H1 (cell line): ENCODE results near the gene KIF13A. TPM values are rescaled to one million over a fixed set of nuclear protein-coding genes. Genes with fewer than 3 reads are reported as not detected.

ENCODE experiments used
- CTCF ChIA-PET: fragments of 300-600 bp; sonication (Branson Sonifier 250); formaldehyde crosslinking; loops from one replicate; lab custom pipeline; 2021; ENCODE audit not compliant: partially characterized antibody; lab: Charles Lee
- POLR2A ChIA-PET: fragments of 300-600 bp; sonication (Branson Sonifier 250); formaldehyde crosslinking; loops from one replicate; lab custom pipeline; 2021; ENCODE audit warnings: inconsistent platforms; ENCODE audit not compliant: partially characterized antibody; lab: Charles Lee
- DNase-seq, 2 experiments: peaks; one replicate each; pipeline versions ENCODE4 v3.0.0 to v3.0.0-alpha.2; 2010 to 2022; ENCODE audit warnings: low spot score in 2 of 2, low read depth in 1 of 2, mixed read lengths in 1 of 2
- FAIRE-seq: peaks from 2 replicates; lab custom pipeline; 2011; peaks lifted over from hg19 to GRCh38; lab: Jason Lieb, UNC
- H2AFZ ChIP-seq: 2 replicates; pipeline ENCODE4 v1.8.1; 2012; ENCODE audit warnings: low read length, inconsistent platforms
- H2AK5ac ChIP-seq: 2 replicates; pipeline ENCODE4 v1.6.1; 2013; ENCODE audit warnings: low read depth, low read length
- H2BK120ac ChIP-seq: replicated peaks from 2 replicates; pipeline ENCODE3; 2013; ENCODE audit warnings: low read depth, low read length, inconsistent platforms
- H2BK12ac ChIP-seq: 2 replicates; pipeline ENCODE4 v1.6.1; 2013; ENCODE audit warnings: low read depth, low read length
- H2BK15ac ChIP-seq: 2 replicates; pipeline ENCODE4 v1.6.1; 2013; ENCODE audit warnings: low read length
- H2BK20ac ChIP-seq: 2 replicates; pipeline ENCODE4 v1.6.1; 2013; ENCODE audit warnings: low read length
- H2BK5ac ChIP-seq: 2 replicates; pipeline ENCODE4 v1.6.1; 2013; ENCODE audit warnings: low read depth, low read length
- H3K14ac ChIP-seq: 2 replicates; pipeline ENCODE4 v1.6.1; 2013; ENCODE audit warnings: inconsistent platforms; ENCODE audit not compliant: insufficient read length
- H3K18ac ChIP-seq: 2 replicates; pipeline ENCODE4 v1.6.1; 2013; ENCODE audit warnings: low read length; ENCODE audit errors: extremely low read depth
- H3K23ac ChIP-seq: 2 replicates; pipeline ENCODE4 v1.6.1; 2013; ENCODE audit warnings: inconsistent platforms; ENCODE audit not compliant: insufficient read length
- H3K23me2 ChIP-seq: 2 replicates; pipeline ENCODE4 v1.6.1; 2013; ENCODE audit warnings: low read depth, low read length
- H3K27ac ChIP-seq: 2 replicates; pipeline ENCODE4 v1.6.1; 2011; ENCODE audit warnings: low read depth, low read length, inconsistent platforms
- H3K27me3 ChIP-seq, 4 experiments: replicated peaks in 1 of 4; 1 replicate in 1 of 4; 2 replicates in 3 of 4; pipeline versions ENCODE4 v1.6.1 to v1.8.1; 2011 to 2013; ENCODE audit warnings: low read length in 3 of 4, mild to moderate bottlenecking in 3 of 4, inconsistent platforms in 2 of 4, mixed read lengths in 2 of 4, moderate library complexity in 1 of 4; ENCODE audit not compliant: control insufficient read depth in 3 of 4, insufficient read depth in 3 of 4; ENCODE audit errors: extremely low read depth in 1 of 4
- H3K36me3 ChIP-seq, 4 experiments: 2 replicates each; pipeline versions ENCODE4 v1.6.1 to v1.8.1; 2011 to 2013; ENCODE audit warnings: mild to moderate bottlenecking in 4 of 4, low read length in 3 of 4, moderate library complexity in 2 of 4, control low read depth in 1 of 4, inconsistent platforms in 1 of 4; ENCODE audit not compliant: insufficient read depth in 4 of 4, control insufficient read depth in 2 of 4
- H3K4ac ChIP-seq: replicated peaks from 2 replicates; pipeline ENCODE3; 2013; ENCODE audit warnings: low read length, low read depth, mixed read lengths, inconsistent platforms; ENCODE audit not compliant: insufficient read length
- H3K4me1 ChIP-seq, 4 experiments: replicated peaks in 1 of 4; 1 replicate in 1 of 4; 2 replicates in 3 of 4; pipeline versions ENCODE4 v1.6.1 to v1.8.1; 2011 to 2013; ENCODE audit warnings: low read length in 3 of 4, inconsistent platforms in 2 of 4, mixed read lengths in 1 of 4; ENCODE audit not compliant: insufficient read depth in 4 of 4, control insufficient read depth in 3 of 4
- H3K4me2 ChIP-seq, 2 experiments: 2 replicates each; pipeline versions ENCODE4 v1.6.1 to v1.8.1; 2011 to 2013; ENCODE audit warnings: low read depth in 2 of 2, low read length in 2 of 2, control low read depth in 1 of 2, inconsistent platforms in 1 of 2, mild to moderate bottlenecking in 1 of 2; ENCODE audit not compliant: insufficient read depth in 1 of 2
- H3K4me3 ChIP-seq, 4 experiments: fragments of 200-600, 300-600 bp in 1 of 4; sonication (generic), shearing (Covaris generic), sonication (Bioruptor Twin) in 1 of 4; 2 replicates each; pipeline versions ENCODE4 v1.5.1 to v1.8.1; 2011 to 2016; ENCODE audit warnings: low read length in 4 of 4, low read depth in 3 of 4, control low read depth in 2 of 4, inconsistent platforms in 2 of 4, mild to moderate bottlenecking in 2 of 4, mixed read lengths in 1 of 4, moderate library complexity in 1 of 4; ENCODE audit not compliant: insufficient read depth in 2 of 4; ENCODE audit errors: extremely low read depth in 1 of 4
- H3K56ac ChIP-seq: replicated peaks from 2 replicates; pipeline ENCODE3; 2013; ENCODE audit warnings: low read depth, mild to moderate bottlenecking, mixed read lengths, low read length, inconsistent platforms; ENCODE audit not compliant: insufficient read length
- H3K79me1 ChIP-seq: 2 replicates; pipeline ENCODE4 v1.6.1; 2013; ENCODE audit warnings: low read depth, low read length, control low read depth
- H3K79me2 ChIP-seq, 2 experiments: 2 replicates each; pipeline versions ENCODE4 v1.6.1 to v1.8.1; 2012 to 2013; ENCODE audit warnings: low read length in 2 of 2, mild to moderate bottlenecking in 2 of 2, inconsistent platforms in 1 of 2; ENCODE audit not compliant: insufficient read depth in 2 of 2, control insufficient read depth in 1 of 2
- H3K9ac ChIP-seq, 4 experiments: replicated peaks in 1 of 4; 1 replicate in 1 of 4; 2 replicates in 3 of 4; pipeline versions ENCODE4 v1.6.1 to v1.8.1; 2011 to 2013; ENCODE audit warnings: low read depth in 3 of 4, low read length in 3 of 4, control low read depth in 2 of 4, mild to moderate bottlenecking in 2 of 4, moderate library complexity in 2 of 4, inconsistent platforms in 1 of 4; ENCODE audit errors: extremely low read depth in 1 of 4
- H3K9me3 ChIP-seq, 2 experiments: 2 replicates each; pipeline versions ENCODE4 v1.6.1 to v1.8.1; 2012 to 2013; ENCODE audit warnings: mild to moderate bottlenecking in 2 of 2, moderate library complexity in 2 of 2, control low read depth in 1 of 2, inconsistent platforms in 1 of 2, low read depth in 1 of 2, low read length in 1 of 2, mixed read lengths in 1 of 2; ENCODE audit not compliant: insufficient read depth in 2 of 2
- H4K20me1 ChIP-seq, 2 experiments: replicated peaks in 1 of 2; 2 replicates each; pipeline versions ENCODE3 to v1.8.1; 2011 to 2013; ENCODE audit warnings: inconsistent platforms in 2 of 2, low read length in 2 of 2, mild to moderate bottlenecking in 1 of 2; ENCODE audit not compliant: insufficient read depth in 2 of 2, control insufficient read depth in 1 of 2
- H4K5ac ChIP-seq: 2 replicates; pipeline ENCODE4 v1.6.1; 2013; ENCODE audit warnings: low read length, low read depth, mixed read lengths, inconsistent platforms; ENCODE audit not compliant: insufficient read length
- H4K8ac ChIP-seq: 2 replicates; pipeline ENCODE4 v1.8.0; 2013; ENCODE audit warnings: mild to moderate bottlenecking, moderate library complexity, low read length, inconsistent platforms; ENCODE audit not compliant: insufficient read depth; ENCODE audit errors: extremely low read depth
- H4K91ac ChIP-seq: replicated peaks from 2 replicates; pipeline ENCODE3; 2013; ENCODE audit warnings: low read length, mixed read lengths, inconsistent platforms; ENCODE audit not compliant: insufficient read length
- E2F6 ChIP-seq: IDR thresholded peaks from 2 replicates; pipeline ENCODE4 v1.6.1; 2012; ENCODE audit warnings: inconsistent platforms
- FOSL1 ChIP-seq: IDR thresholded peaks from 2 replicates; pipeline ENCODE4 v1.6.1; 2011; ENCODE audit warnings: mild to moderate bottlenecking, low read depth, low read length, moderate library complexity; ENCODE audit not compliant: insufficient read depth
- RBBP5 ChIP-seq: IDR thresholded peaks from 2 replicates; pipeline ENCODE4 v1.7.1; 2012; ENCODE audit warnings: low read depth, mild to moderate bottlenecking, inconsistent platforms, low read length, moderate library complexity, borderline replicate concordance
- RNF2 ChIP-seq: fragments of 200-900, 300-1000 bp; sonication (generic); IDR thresholded peaks from 2 replicates; pipeline ENCODE4 v1.7.1; 2016; ENCODE audit warnings: borderline replicate concordance, low read depth, mild to moderate bottlenecking, antibody characterized with exemption, low read length; ENCODE audit not compliant: poor library complexity, severe bottlenecking; ENCODE audit errors: missing control alignments
- SP1 ChIP-seq: IDR thresholded peaks from 2 replicates; pipeline ENCODE4 v1.6.1; 2011; ENCODE audit warnings: low read depth, low read length
- USF2 ChIP-seq: IDR thresholded peaks from 2 replicates; pipeline ENCODE4 v1.6.1; 2011; ENCODE audit warnings: low read length, improper control_type of control experiment
- WGBS, 2 experiments: shearing (Covaris generic) in 1 of 2; methylation state at CpG; one replicate each; pipeline versions ENCODE4 v1.1.6 to v1.1.7; 2013 to 2015; ENCODE audit warnings: low lambda C conversion rate in 2 of 2, mixed read lengths in 2 of 2, inconsistent platforms in 1 of 2, low coverage in 1 of 2, missing lambda C conversion rate in 1 of 2; ENCODE audit not compliant: insufficient replicate concordance in 2 of 2, insufficient coverage in 1 of 2, insufficient read length in 1 of 2; ENCODE audit errors: extremely low coverage in 1 of 2, missing lambda C conversion rate in 1 of 2; 5-methylcytosine and 5-hydroxymethylcytosine counted together
- polyA plus RNA-seq, 7 experiments: library from polyadenylated mRNA; depleted of rRNA in 3 of 7; stranded (reverse) in 5 of 7; unstranded in 2 of 7; fragments of >200 nt in 5 of 7; fragments of 200-250 nt in 2 of 7; gene quantifications; 1 replicate in 5 of 7; 2 replicates in 1 of 7; 4 replicates in 1 of 7; pipeline versions ENCODE4 v1.2.1 to v1.2.3, GENCODE V29; 2011 to 2013; ENCODE audit warnings: missing spikeins in 2 of 7, mixed read lengths in 2 of 7
- total RNA-seq: library from RNA; stranded (reverse); fragmentation: NEBNext Ultra II Directional; extraction: Animal tissue kit (Norgen Biotek cat#: 25700); gene quantifications from 2 replicates; pipeline ENCODE4 v1.2.1, GENCODE V29; 2021

KIF13A gene
- total and polyA plus RNA-seq, 2 of the 8 experiments (the other 6 are each of a cell fraction or from before 2014, with no cell fraction given), result 14.7 to 40.8 TPM

GRCh38 chr6:17905611-17906592 is 81.5 kb downstream of the KIF13A start:
- no peak for DNase-seq
- no peak for FAIRE-seq
- H3K79me2 ChIP-seq, result peaks cover 0 to 59% of the 10 kb centered on the region in 2 experiments; a peak in 2 of 4 replicates

More at GRCh38 chr6:17905611-17906592, 81.5 kb downstream of the KIF13A start:
- H3K23me2 ChIP-seq, result no peaks in the 10 kb centered on the region
- no peaks in the 10 kb centered on the region for H4K20me1 ChIP-seq
- no peak overlapping the region for H3K56ac ChIP-seq
- H3K27me3 ChIP-seq, result no peaks in the 10 kb centered on the region
- H3K9me3 ChIP-seq, result no peaks in the 10 kb centered on the region
- 85% methylated on average over 2 of the region's 2 CpGs; no CpG with 5 or more reads in 1 of the 2 experiments for WGBS, 2 experiments
- H2BK5ac ChIP-seq, result no peak overlapping the region
- H3K23ac ChIP-seq, result no peak overlapping the region
- no peak for TF ChIP-seq RNF2
- TF ChIP-seq RBBP5, result no peak
- TF ChIP-seq FOSL1, result no peak
- no peak for TF ChIP-seq SP1
- no peak for TF ChIP-seq USF2
- no peak for TF ChIP-seq E2F6
- TF ChIP-seq, all 59 proteins: peak for 0
- H3K4me3 ChIP-seq, result no peak overlapping the region
- H3K4me2 ChIP-seq, result no peak overlapping the region
- no peak overlapping the region for H2BK120ac ChIP-seq
- POLR2A ChIA-PET, result no interaction called here
- H3K18ac ChIP-seq, result no peak overlapping the region
- no peaks in the 10 kb centered on the region; the same call in 1 of the 2 replicates for H3K79me1 ChIP-seq
- no peak overlapping the region for H2AK5ac ChIP-seq
- no peak overlapping the region for H3K9ac ChIP-seq
- no peak overlapping the region for H4K5ac ChIP-seq
- H4K8ac ChIP-seq, result no peak overlapping the region
- H3K36me3 ChIP-seq, result no peaks in the 10 kb centered on the region
- H4K91ac ChIP-seq, result no peak overlapping the region
- no peak overlapping the region for H2BK20ac ChIP-seq
- no peak overlapping the region for H2BK12ac ChIP-seq
- H3K4me1 ChIP-seq, result peaks cover 0 to 11% (median 3%) of the 10 kb centered on the region in 4 experiments; a peak in 4 of 7 replicates
- H3K27ac ChIP-seq, result no peak overlapping the region
- H2BK15ac ChIP-seq, result no peak overlapping the region
- no peak overlapping the region for H2AFZ ChIP-seq
- H3K14ac ChIP-seq, result no peak overlapping the region
- H3K4ac ChIP-seq, result no peak overlapping the region
- CTCF ChIA-PET, result interaction anchor here (1.1 kb wide), 1 partner anchor 11 kb away, joined by 3 read pairs; no protein-coding TSS in a partner anchor
